Measurements from ENCODE around the gene STAC2.

GRCh38 chr17:39183045-39183444, 42.7 kb downstream of the STAC2 start:
- TF ChIP-seq CTCF (conservative IDR thresholded peaks at IDR 0.05), result no peak
- no peak for TF ChIP-seq EZH2 (IDR thresholded peaks at IDR 0.05; ENCODE audit: low read depth)

All from PC-9 (cell line).